Measurements from ENCODE around the gene NME9.

NME9 gene

DNA sequence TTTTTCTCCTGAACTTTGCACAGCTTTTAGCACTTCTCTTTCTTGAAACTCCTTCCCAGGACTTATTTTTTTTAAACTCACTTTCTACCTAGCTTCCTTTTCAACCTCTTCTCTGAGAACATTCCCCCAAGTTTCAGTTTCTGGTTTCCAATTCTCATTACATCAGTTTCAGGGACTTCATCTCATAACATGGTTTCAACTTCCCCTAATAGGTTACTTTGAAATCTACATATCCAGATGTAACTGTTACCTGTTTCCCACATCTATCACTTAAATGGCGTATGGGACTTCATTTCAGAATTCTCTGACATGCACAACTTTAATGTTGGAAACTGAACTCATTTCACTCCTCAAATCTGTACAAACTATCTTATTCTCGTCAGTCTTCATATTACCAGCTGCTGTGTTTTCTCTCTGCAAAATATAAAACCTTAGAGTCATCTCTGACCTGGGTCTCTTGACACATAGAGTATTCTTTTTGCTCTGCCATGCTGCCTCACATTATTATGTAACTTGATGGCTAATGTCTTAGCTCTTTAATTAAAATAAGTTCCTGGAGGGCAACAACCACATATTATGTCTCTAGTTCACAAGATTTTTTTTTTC is 58.4 kb downstream of the NME9 start:
- in situ Hi-C loops (cut with MboI; ENCODE audit: low pct_unique_long_range_greater_than_20kb, low sequenced_read_pairs, unreplicated experiment): no loop called here
- TF ChIP-seq CTCF (IDR thresholded peaks at IDR 0.05; ENCODE audit: extremely low read depth, insufficient read depth, missing control alignments): no peak
- DNase-seq (ENCODE audit: low spot score): peak; percentile 23

GRCh38 chr3:138270245-138270644 is 59.4 kb downstream of the NME9 start:
- in situ Hi-C loops (cut with MboI; ENCODE audit: low pct_unique_long_range_greater_than_20kb, low sequenced_read_pairs, unreplicated experiment): no loop called here
- no peak for DNase-seq (ENCODE audit: low spot score)
- TF ChIP-seq CTCF (IDR thresholded peaks at IDR 0.05; ENCODE audit: extremely low read depth, insufficient read depth, missing control alignments): no peak

GRCh38 chr3:138267083-138267482 is 62.6 kb downstream of the NME9 start:
- in situ Hi-C loops (cut with MboI; ENCODE audit: low pct_unique_long_range_greater_than_20kb, low sequenced_read_pairs, unreplicated experiment): no loop called here
- no peak for TF ChIP-seq CTCF (IDR thresholded peaks at IDR 0.05; ENCODE audit: extremely low read depth, insufficient read depth, missing control alignments)

GRCh38 chr3:138265745-138266144 is 63.9 kb downstream of the NME9 start:
- no peak for DNase-seq (ENCODE audit: low spot score)
- in situ Hi-C loops (cut with MboI; ENCODE audit: low pct_unique_long_range_greater_than_20kb, low sequenced_read_pairs, unreplicated experiment): no loop called here
- no peak for TF ChIP-seq CTCF (IDR thresholded peaks at IDR 0.05; ENCODE audit: extremely low read depth, insufficient read depth, missing control alignments)

More at GRCh38 chr3:138267083-138267482, 62.6 kb downstream of the NME9 start:
- DNase-seq (ENCODE audit: low spot score): no peak

- DNase-seq (ENCODE audit: low spot score): no peak
- in situ Hi-C loops (cut with MboI; ENCODE audit: low pct_unique_long_range_greater_than_20kb, low sequenced_read_pairs, unreplicated experiment): no loop called here
- TF ChIP-seq CTCF (IDR thresholded peaks at IDR 0.05; ENCODE audit: extremely low read depth, insufficient read depth, missing control alignments): no peak
Measured at GRCh38 chr3:138263104-138263503, 66.5 kb downstream of the NME9 start.

- in situ Hi-C loops (cut with MboI; ENCODE audit: low pct_unique_long_range_greater_than_20kb, low sequenced_read_pairs, unreplicated experiment): no loop called here
Measured at GRCh38 chr3:138260611-138261010, 69.0 kb downstream of the NME9 start.

More at GRCh38 chr3:138260611-138261010, 69.0 kb downstream of the NME9 start:
- no peak for TF ChIP-seq CTCF (IDR thresholded peaks at IDR 0.05; ENCODE audit: extremely low read depth, insufficient read depth, missing control alignments)
- DNase-seq (ENCODE audit: low spot score): no peak

Measured in GM13977 (cell line).